Trophoblast cell (in vitro differentiated cells and primary cell): ENCODE measurements around the gene UBXN11.
A peak's percentile ranks its signal among the peaks of the same experiment; 100 is the strongest.

ENCODE experiments used
- DNase-seq, 2 donors: peaks; one replicate each; pipeline ENCODE4 v3.0.0-alpha.2; 2016
- H2AFZ ChIP-seq: 2 replicates; pipeline ENCODE4 v1.6.1; 2013; ENCODE audit warnings: low read length, moderate library complexity, mild to moderate bottlenecking; ENCODE audit not compliant: insufficient read depth, poor library complexity
- H2AK5ac ChIP-seq: 2 replicates; pipeline ENCODE4 v1.6.1; 2013; ENCODE audit warnings: mild to moderate bottlenecking, low read length
- H2BK120ac ChIP-seq: 2 replicates; pipeline ENCODE4 v1.6.1; 2013; ENCODE audit warnings: low read length, mild to moderate bottlenecking, moderate library complexity; ENCODE audit not compliant: insufficient read depth, poor library complexity
- H2BK12ac ChIP-seq: 2 replicates; pipeline ENCODE4 v1.6.1; 2013; ENCODE audit warnings: mild to moderate bottlenecking, low read length, moderate library complexity
- H2BK5ac ChIP-seq: 2 replicates; pipeline ENCODE4 v1.6.1; 2013; ENCODE audit warnings: low read length, low read depth, moderate library complexity, mild to moderate bottlenecking; ENCODE audit not compliant: poor library complexity
- H3K14ac ChIP-seq: 2 replicates; pipeline ENCODE4 v1.6.1; 2013; ENCODE audit warnings: mild to moderate bottlenecking, low read length
- H3K18ac ChIP-seq: 2 replicates; pipeline ENCODE4 v1.6.1; 2013; ENCODE audit warnings: mild to moderate bottlenecking, low read length
- H3K23ac ChIP-seq: 2 replicates; pipeline ENCODE4 v1.6.1; 2013; ENCODE audit warnings: low read length
- H3K27ac ChIP-seq: 2 replicates; pipeline ENCODE4 v1.5.1; 2013; ENCODE audit warnings: low read depth, mild to moderate bottlenecking, inconsistent platforms, low read length, moderate library complexity
- H3K27me3 ChIP-seq: 2 replicates; pipeline ENCODE4 v1.6.1; 2013; ENCODE audit warnings: inconsistent platforms, mild to moderate bottlenecking, low read length, moderate library complexity; ENCODE audit not compliant: insufficient read depth
- H3K36me3 ChIP-seq, 2 experiments: 1 replicate in 1 of 2; 2 replicates in 1 of 2; pipeline ENCODE4 v1.6.1; 2013; ENCODE audit warnings: low read length in 2 of 2, mild to moderate bottlenecking in 2 of 2, moderate library complexity in 1 of 2; ENCODE audit not compliant: insufficient read depth in 2 of 2, control insufficient read depth in 1 of 2
- H3K4ac ChIP-seq: 2 replicates; pipeline ENCODE4 v1.6.1; 2013; ENCODE audit warnings: low read depth, mild to moderate bottlenecking, low read length, moderate library complexity
- H3K4me1 ChIP-seq, 2 experiments: 1 replicate in 1 of 2; 2 replicates in 1 of 2; pipeline ENCODE4 v1.6.1; 2013; ENCODE audit warnings: low read length in 2 of 2, mild to moderate bottlenecking in 2 of 2, moderate library complexity in 1 of 2; ENCODE audit not compliant: insufficient read depth in 2 of 2, control insufficient read depth in 1 of 2
- H3K4me2 ChIP-seq: 2 replicates; pipeline ENCODE4 v1.6.1; 2013; ENCODE audit warnings: inconsistent platforms, mild to moderate bottlenecking, low read length, moderate library complexity
- H3K4me3 ChIP-seq: 2 replicates; pipeline ENCODE4 v1.5.1; 2013; ENCODE audit warnings: mild to moderate bottlenecking, low read depth, low read length, inconsistent platforms
- H3K79me1 ChIP-seq: one replicate; pipeline ENCODE4 v1.6.1; 2013; ENCODE audit warnings: low read length
- H3K79me2 ChIP-seq: 2 replicates; pipeline ENCODE4 v1.6.1; 2013; ENCODE audit warnings: low read length, mild to moderate bottlenecking; ENCODE audit not compliant: control insufficient read depth, insufficient read depth, poor library complexity
- H3K9ac ChIP-seq: 2 replicates; pipeline ENCODE4 v1.6.1; 2013; ENCODE audit warnings: mild to moderate bottlenecking, low read length
- H3K9me3 ChIP-seq: 2 replicates; pipeline ENCODE4 v1.6.1; 2013; ENCODE audit warnings: low read depth, mild to moderate bottlenecking, control low read depth, inconsistent platforms, low read length; ENCODE audit not compliant: insufficient read depth
- H4K12ac ChIP-seq: 2 replicates; pipeline ENCODE4 v1.6.1; 2013; ENCODE audit warnings: low read depth, mild to moderate bottlenecking, low read length, moderate library complexity
- H4K8ac ChIP-seq: 2 replicates; pipeline ENCODE4 v1.6.1; 2013; ENCODE audit warnings: low read depth, mild to moderate bottlenecking, low read length, moderate library complexity
- H4K91ac ChIP-seq: one replicate; pipeline ENCODE4 v1.6.1; 2013; ENCODE audit warnings: low read depth, mild to moderate bottlenecking, low read length, moderate library complexity
- WGBS: extraction: QIAGEN DNeasy Blood & Tissue Kit; methylation state at CpG from one replicate; pipeline ENCODE4 v1.1.7; 2013; ENCODE audit warnings: missing lambda C conversion rate; ENCODE audit not compliant: insufficient read length, insufficient coverage; ENCODE audit errors: extremely low coverage; 5-methylcytosine and 5-hydroxymethylcytosine counted together

The UBXN11 gene

DNA sequence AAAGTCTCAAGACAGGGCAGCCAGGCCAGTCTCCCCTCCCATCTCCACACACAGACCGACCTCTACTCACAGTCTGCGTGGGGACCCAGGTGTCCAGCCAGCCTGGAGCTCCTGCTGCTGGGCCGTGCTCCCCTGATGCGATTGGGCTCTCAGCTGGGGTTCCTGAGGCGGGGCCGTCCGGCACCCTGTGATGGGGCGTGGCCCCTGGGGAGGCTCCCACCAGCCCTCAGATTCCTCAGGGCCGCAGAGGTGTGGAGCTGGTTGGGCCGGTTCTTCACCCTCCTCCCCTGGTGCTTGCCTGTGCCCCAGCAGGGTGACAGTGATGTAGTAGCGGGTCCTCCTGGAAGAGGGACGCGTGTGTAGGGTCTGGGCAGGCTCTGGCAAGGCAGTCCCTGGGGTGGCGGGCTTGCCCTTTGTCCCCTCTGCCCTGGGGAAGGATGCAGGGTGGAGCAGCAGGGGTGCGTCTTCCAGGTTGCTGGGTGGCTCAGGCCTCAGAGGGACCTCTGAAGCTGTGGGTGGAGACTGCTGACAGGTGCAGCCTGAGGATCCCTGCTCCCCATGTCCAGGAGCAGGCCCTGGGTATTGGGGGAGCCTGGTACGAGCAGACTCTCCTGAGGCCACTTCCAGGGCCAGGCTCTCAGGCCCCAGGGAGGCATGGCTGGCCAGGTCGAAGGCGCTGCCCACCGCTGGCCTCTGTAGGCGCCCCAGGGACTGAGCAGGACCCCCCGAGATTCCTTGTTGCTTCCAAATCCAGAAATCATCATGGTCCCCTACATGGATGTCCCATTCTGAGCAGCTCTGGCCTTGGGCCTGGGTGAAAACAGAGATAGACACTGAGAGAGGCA lies 47.8 kb upstream of the UBXN11 start, which contains the start of gene CRYBG2:
Gene CRYBG2, minus strand, starts transcription at position 155 of the 845 bp plus-strand sequence. CDS start 7,473 bp downstream, outside the sequence.
- peak; percentile 88 to 92 for DNase-seq

GRCh38 chr1:26353210-26353859 lies 46.9 kb upstream of the UBXN11 start:
- Histone ChIP-seq H2AK5ac (peak overlapping the region; percentile 99), H2AFZ (peak overlapping the region; percentile 85), H3K36me3 (no peaks in the 10 kb centered on the region), H3K9ac (no peak overlapping the region), H2BK5ac (peak overlapping the region; percentile 84), H4K12ac (peak overlapping the region; percentile 23), H3K4ac (peak overlapping the region; percentile 93), H3K4me2 (peak overlapping the region; percentile 32), H3K79me1 (peaks cover 40% of the 10 kb centered on the region), H3K23ac (no peak overlapping the region), H3K14ac (peak overlapping the region; percentile 96), H3K9me3 (no peaks in the 10 kb centered on the region), H3K4me1 (peaks cover 43 to 46% of the 10 kb centered on the region in 2 experiments), H2BK12ac (peak overlapping the region; percentile 97), H3K27ac (peak overlapping the region; percentile 26), H3K4me3 (peak overlapping the region; percentile 4), H3K18ac (peak overlapping the region; percentile 86), H3K27me3 (no peaks in the 10 kb centered on the region), H3K79me2 (peaks cover 16% of the 10 kb centered on the region), H4K91ac (peak overlapping the region; percentile 96), H4K8ac (peak overlapping the region; percentile 84), H2BK120ac (peak overlapping the region; percentile 88)
- no peak for DNase-seq
- no CpG with 5 or more reads among the region's 4 CpGs for WGBS

More for the DNA sequence above, 47.8 kb upstream of the UBXN11 start, which contains the start of gene CRYBG2:
- peak within 1 kb of the TSS; percentile 23 for H4K12ac ChIP-seq
- peak within 1 kb of the TSS; percentile 96 for H3K14ac ChIP-seq
- peak within 1 kb of the TSS; percentile 96 for H4K91ac ChIP-seq
- H3K18ac ChIP-seq = peak within 1 kb of the TSS; percentile 86
- peak within 1 kb of the TSS; percentile 84 for H4K8ac ChIP-seq
- peaks cover 43 to 46% of the 10 kb centered on the region in 2 experiments for H3K4me1 ChIP-seq
- peaks cover 16% of the 10 kb centered on the region for H3K79me2 ChIP-seq
- H2AFZ ChIP-seq = peak within 1 kb of the TSS; percentile 85
- peak within 1 kb of the TSS; percentile 32 for H3K4me2 ChIP-seq
- H3K36me3 ChIP-seq = no peaks in the 10 kb centered on the region
- no peaks in the 10 kb centered on the region for H3K27me3 ChIP-seq
- H3K9me3 ChIP-seq = no peaks in the 10 kb centered on the region
- H2BK12ac ChIP-seq = peak within 1 kb of the TSS; percentile 97
- no peak within 1 kb of the TSS for H3K9ac ChIP-seq
- H3K23ac ChIP-seq = no peak within 1 kb of the TSS
- H2BK5ac ChIP-seq = peak within 1 kb of the TSS; percentile 84
- H2BK120ac ChIP-seq = peak within 1 kb of the TSS; percentile 88
- peak within 1 kb of the TSS; percentile 98 for H3K27ac ChIP-seq
- H3K4me3 ChIP-seq = peak within 1 kb of the TSS; percentile 4
- H3K79me1 ChIP-seq = peaks cover 42% of the 10 kb centered on the region
- peak within 1 kb of the TSS; percentile 93 for H3K4ac ChIP-seq
- WGBS = no CpG with 5 or more reads among the region's 21 CpGs
- peak within 1 kb of the TSS; percentile 99 for H2AK5ac ChIP-seq

- WGBS = no CpG with 5 or more reads among the region's 5 CpGs
- peak overlapping the region; percentile 74 for H3K14ac ChIP-seq
- H3K79me1 ChIP-seq = peaks cover 40% of the 10 kb centered on the region
Measured at GRCh38 chr1:26352338-26352679, 45.9 kb upstream of the UBXN11 start.

GRCh38 chr1:26351590-26352337 lies 45.3 kb upstream of the UBXN11 start:
- Histone ChIP-seq H2BK12ac (peak overlapping the region; percentile 90), H3K18ac (peak overlapping the region; percentile 76), H2AK5ac (peak overlapping the region; percentile 85), H3K4me1 (peaks cover 43 to 49% of the 10 kb centered on the region in 2 experiments), H2BK5ac (peak overlapping the region; percentile 93), H2BK120ac (peak overlapping the region; percentile 93), H3K9me3 (no peaks in the 10 kb centered on the region), H3K79me2 (peaks cover 16% of the 10 kb centered on the region), H3K4me3 (no peak overlapping the region), H3K23ac (peak overlapping the region; percentile 47), H3K14ac (peak overlapping the region; percentile 74), H3K4ac (peak overlapping the region; percentile 28), H3K27me3 (no peaks in the 10 kb centered on the region), H2AFZ (no peak overlapping the region), H3K79me1 (peaks cover 40% of the 10 kb centered on the region), H4K8ac (peak overlapping the region; percentile 57), H4K91ac (peak overlapping the region; percentile 98), H4K12ac (peak overlapping the region; percentile 24), H3K4me2 (peak overlapping the region; percentile 35), H3K36me3 (peaks cover 0 to 2% of the 10 kb centered on the region in 2 experiments), H3K27ac (peak overlapping the region; percentile 98), H3K9ac (peak overlapping the region; percentile 32)
- peak; percentile 96 to 97 for DNase-seq
- WGBS = no CpG with 5 or more reads among the region's 12 CpGs

More at GRCh38 chr1:26352338-26352679, 45.9 kb upstream of the UBXN11 start:
- H3K79me2 ChIP-seq = peaks cover 16% of the 10 kb centered on the region
- H2BK120ac ChIP-seq = peak overlapping the region; percentile 93
- peak overlapping the region; percentile 47 for H3K23ac ChIP-seq
- peak overlapping the region; percentile 71 for H2BK5ac ChIP-seq
- H3K9ac ChIP-seq = peak overlapping the region; percentile 32
- H2AK5ac ChIP-seq = peak overlapping the region; percentile 38
- H2AFZ ChIP-seq = no peak overlapping the region
- peak overlapping the region; percentile 24 for H4K12ac ChIP-seq
- H2BK12ac ChIP-seq = peak overlapping the region; percentile 90
- peak overlapping the region; percentile 76 for H3K18ac ChIP-seq
- H4K8ac ChIP-seq = peak overlapping the region; percentile 44
- peak overlapping the region; percentile 35 for H3K4me2 ChIP-seq
- H3K36me3 ChIP-seq = no peaks in the 10 kb centered on the region
- no peaks in the 10 kb centered on the region for H3K27me3 ChIP-seq
- H3K9me3 ChIP-seq = no peaks in the 10 kb centered on the region
- H3K4me3 ChIP-seq = no peak overlapping the region
- DNase-seq = no peak
- H3K4me1 ChIP-seq = peaks cover 43 to 49% of the 10 kb centered on the region in 2 experiments
- H3K27ac ChIP-seq = peak overlapping the region; percentile 98
- peak overlapping the region; percentile 28 for H3K4ac ChIP-seq
- peak overlapping the region; percentile 90 for H4K91ac ChIP-seq
